Type B pancreatic cell (in vitro differentiated cells): ENCODE measurements around the gene PACSIN3. TPM values are rescaled to one million over a fixed set of nuclear protein-coding genes. Genes with fewer than 3 reads are reported as not detected.

ENCODE experiments used
- DNase-seq: peaks from one replicate; pipeline ENCODE4 v3.0.0; 2021; ENCODE audit warnings: mixed read lengths; ENCODE audit not compliant: unreplicated experiment; ENCODE audit errors: extremely low spot score
- H3K27ac Mint-ChIP-seq: 2 replicates; pipeline ENCODE4 v1.8.0; 2021; ENCODE audit warnings: mild to moderate bottlenecking, mixed read lengths
- H3K27me3 Mint-ChIP-seq: 2 replicates; pipeline ENCODE4 v1.8.0; 2021; ENCODE audit warnings: mixed read lengths
- H3K36me3 Mint-ChIP-seq: 2 replicates; pipeline ENCODE4 v1.8.0; 2021; ENCODE audit warnings: mixed read lengths
- H3K4me1 Mint-ChIP-seq: one replicate; pipeline ENCODE4 v1.8.0; 2021; ENCODE audit warnings: mixed read lengths; ENCODE audit not compliant: unreplicated experiment
- H3K4me3 Mint-ChIP-seq: 2 replicates; pipeline ENCODE4 v1.8.0; 2021; ENCODE audit warnings: mild to moderate bottlenecking, mixed read lengths
- H3K9me3 Mint-ChIP-seq: 2 replicates; pipeline ENCODE4 v1.8.0; 2021; ENCODE audit warnings: mixed read lengths
- total RNA-seq: library from RNA; stranded (reverse); gene quantifications from 2 replicates; pipeline ENCODE4 v1.2.1, GENCODE V29; 2021; ENCODE audit warnings: low replicate concordance
- TF ChIP-seq, protein P1 (sequence below): fragments of 200-600 bp; sonication (generic); conservative IDR thresholded peaks from 2 replicates; pipeline ENCODE4 v1.5.0; 2021; ENCODE audit warnings: antibody characterized with exemption, mild to moderate bottlenecking

The PACSIN3 gene
- total RNA-seq, 1 donor from 2014 or later = 52.5 TPM

DNA sequence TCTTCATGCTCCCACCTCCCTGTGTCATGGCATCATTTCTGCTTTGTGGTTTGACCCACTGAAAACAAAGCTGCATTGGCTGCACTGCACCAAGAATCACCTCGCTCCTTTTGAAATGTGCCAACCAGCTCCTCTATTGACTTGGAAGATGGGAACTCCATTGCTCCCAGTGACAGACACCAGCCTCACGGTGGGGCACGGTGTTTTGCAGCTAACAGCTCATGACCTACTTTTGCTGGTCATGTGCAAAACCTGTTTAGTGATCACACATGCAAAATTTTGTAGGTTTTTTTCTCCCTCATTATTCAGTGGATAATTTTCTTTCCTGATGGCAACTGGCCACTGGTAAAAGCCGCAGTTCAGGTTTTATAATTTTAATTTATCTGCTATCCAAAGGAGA lies 46.4 kb downstream of the PACSIN3 start:
- DNase-seq = no peak
- Mint-ChIP-seq H3K4me1 (peaks cover 19% of the 10 kb centered on the region), H3K36me3 (peaks cover 15% of the 10 kb centered on the region), H3K9me3 (no peaks in the 10 kb centered on the region), H3K4me3 (no peak overlapping the region), H3K27me3 (no peaks in the 10 kb centered on the region), H3K27ac (no peak overlapping the region)
- TF ChIP-seq, protein P1, sequence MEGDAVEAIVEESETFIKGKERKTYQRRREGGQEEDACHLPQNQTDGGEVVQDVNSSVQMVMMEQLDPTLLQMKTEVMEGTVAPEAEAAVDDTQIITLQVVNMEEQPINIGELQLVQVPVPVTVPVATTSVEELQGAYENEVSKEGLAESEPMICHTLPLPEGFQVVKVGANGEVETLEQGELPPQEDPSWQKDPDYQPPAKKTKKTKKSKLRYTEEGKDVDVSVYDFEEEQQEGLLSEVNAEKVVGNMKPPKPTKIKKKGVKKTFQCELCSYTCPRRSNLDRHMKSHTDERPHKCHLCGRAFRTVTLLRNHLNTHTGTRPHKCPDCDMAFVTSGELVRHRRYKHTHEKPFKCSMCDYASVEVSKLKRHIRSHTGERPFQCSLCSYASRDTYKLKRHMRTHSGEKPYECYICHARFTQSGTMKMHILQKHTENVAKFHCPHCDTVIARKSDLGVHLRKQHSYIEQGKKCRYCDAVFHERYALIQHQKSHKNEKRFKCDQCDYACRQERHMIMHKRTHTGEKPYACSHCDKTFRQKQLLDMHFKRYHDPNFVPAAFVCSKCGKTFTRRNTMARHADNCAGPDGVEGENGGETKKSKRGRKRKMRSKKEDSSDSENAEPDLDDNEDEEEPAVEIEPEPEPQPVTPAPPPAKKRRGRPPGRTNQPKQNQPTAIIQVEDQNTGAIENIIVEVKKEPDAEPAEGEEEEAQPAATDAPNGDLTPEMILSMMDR = no peak

DNA sequence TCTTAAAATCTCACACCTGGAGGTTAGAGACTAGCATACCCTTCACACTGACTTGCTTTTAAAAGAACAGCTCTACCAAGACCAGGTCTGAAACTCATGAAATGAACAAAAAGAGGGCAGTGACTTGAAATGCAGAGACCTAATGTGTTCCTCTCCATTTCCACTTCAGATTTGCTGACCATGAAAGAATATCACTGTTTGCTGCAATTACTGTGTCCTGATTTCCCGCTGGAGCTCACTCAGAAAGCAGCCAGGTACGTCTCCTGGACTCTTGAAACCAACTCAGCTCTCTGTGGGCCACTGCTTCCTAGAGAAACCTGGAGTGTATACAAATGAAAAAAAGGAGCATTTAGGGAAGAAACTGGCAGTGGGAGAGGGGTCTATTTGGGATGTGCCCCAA lies 48.8 kb downstream of the PACSIN3 start:
- H3K36me3 Mint-ChIP-seq = peaks cover 15% of the 10 kb centered on the region
- H3K4me1 Mint-ChIP-seq = peaks cover 4% of the 10 kb centered on the region
- H3K27ac Mint-ChIP-seq = no peak overlapping the region
- H3K9me3 Mint-ChIP-seq = no peaks in the 10 kb centered on the region
- H3K27me3 Mint-ChIP-seq = no peaks in the 10 kb centered on the region
- no peak for DNase-seq
- H3K4me3 Mint-ChIP-seq = no peak overlapping the region
- TF ChIP-seq, protein P1 = no peak

GRCh38 chr11:47136921-47137320 lies 49.3 kb downstream of the PACSIN3 start:
- no peak for DNase-seq
- no peaks in the 10 kb centered on the region for H3K27me3 Mint-ChIP-seq
- TF ChIP-seq, protein P1 = no peak
- peaks cover 4% of the 10 kb centered on the region for H3K4me1 Mint-ChIP-seq
- no peak overlapping the region for H3K27ac Mint-ChIP-seq
- H3K36me3 Mint-ChIP-seq = peaks cover 15% of the 10 kb centered on the region
- no peak overlapping the region for H3K4me3 Mint-ChIP-seq
- no peaks in the 10 kb centered on the region for H3K9me3 Mint-ChIP-seq

DNA sequence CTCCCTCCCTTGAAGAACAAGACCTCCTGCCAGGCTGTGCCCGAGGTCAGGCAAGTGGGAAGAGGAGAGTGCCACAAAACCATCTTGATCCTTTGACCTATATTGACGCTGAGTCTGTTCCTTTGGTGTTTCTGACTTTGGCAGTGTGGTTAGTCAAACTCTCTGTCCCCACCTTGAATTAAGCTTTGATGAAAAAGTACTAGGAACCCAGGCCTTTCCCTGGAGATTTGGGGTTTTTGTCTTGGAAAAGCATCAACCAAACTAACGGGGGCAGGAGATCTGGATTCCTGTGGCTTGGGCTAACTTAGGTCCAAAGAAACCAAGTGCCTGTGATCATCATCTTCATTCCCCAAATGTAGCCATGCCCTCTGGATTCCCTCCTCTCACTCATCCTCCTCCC lies 49.9 kb downstream of the PACSIN3 start:
- no peaks in the 10 kb centered on the region for H3K27me3 Mint-ChIP-seq
- H3K4me3 Mint-ChIP-seq = no peak overlapping the region
- H3K9me3 Mint-ChIP-seq = no peaks in the 10 kb centered on the region
- TF ChIP-seq, protein P1 = no peak
- DNase-seq = no peak
- H3K36me3 Mint-ChIP-seq = peaks cover 15% of the 10 kb centered on the region
- H3K4me1 Mint-ChIP-seq = peaks cover 4% of the 10 kb centered on the region
- no peak overlapping the region for H3K27ac Mint-ChIP-seq

DNA sequence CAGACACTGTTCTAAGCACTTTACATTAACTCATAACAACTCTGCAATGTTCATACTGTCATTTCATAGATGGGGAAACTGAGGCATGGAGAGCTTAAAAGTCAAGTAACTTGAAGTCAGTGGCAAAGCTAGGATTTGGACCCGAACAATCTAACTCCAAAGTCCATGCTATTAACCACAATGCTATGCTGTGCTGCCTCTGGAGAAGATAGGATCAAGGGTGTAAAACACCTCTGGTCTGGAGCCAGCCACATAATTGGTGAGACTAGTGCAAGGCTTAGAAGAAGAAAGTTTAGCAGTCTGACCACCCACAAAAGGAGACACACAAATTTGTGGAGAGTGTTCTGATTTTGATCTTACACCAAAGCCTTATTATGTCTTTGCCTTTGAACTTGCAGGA lies 53.3 kb downstream of the PACSIN3 start:
- Mint-ChIP-seq H3K36me3 (peaks cover 9% of the 10 kb centered on the region), H3K4me3 (no peak overlapping the region), H3K27me3 (no peaks in the 10 kb centered on the region), H3K9me3 (no peaks in the 10 kb centered on the region), H3K27ac (no peak overlapping the region), H3K4me1 (peaks cover 11% of the 10 kb centered on the region)
- no peak for DNase-seq
- TF ChIP-seq, protein P1 = no peak

DNA sequence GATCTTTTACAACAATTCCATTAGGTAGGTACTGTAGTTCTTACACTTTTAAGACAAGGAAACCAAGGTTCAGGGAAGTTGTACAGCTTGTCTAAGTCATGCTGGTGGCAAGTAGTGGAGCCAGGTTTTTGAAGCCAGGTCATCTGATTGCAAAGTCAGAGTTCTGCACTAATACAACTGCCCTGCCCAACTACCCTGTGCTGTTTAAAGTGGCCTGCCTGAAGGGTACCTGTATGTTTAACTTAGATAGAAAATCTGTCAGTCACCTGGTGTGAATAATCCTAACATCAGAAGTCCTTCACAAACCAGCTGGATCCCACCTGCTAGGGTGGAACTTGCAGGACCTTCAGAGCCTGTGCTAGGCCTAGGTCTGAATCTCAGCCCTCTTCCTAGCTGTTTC lies 53.7 kb downstream of the PACSIN3 start:
- Mint-ChIP-seq H3K9me3 (no peaks in the 10 kb centered on the region), H3K27me3 (no peaks in the 10 kb centered on the region), H3K4me3 (no peak overlapping the region), H3K27ac (no peak overlapping the region), H3K36me3 (peaks cover 4% of the 10 kb centered on the region), H3K4me1 (peaks cover 11% of the 10 kb centered on the region)
- TF ChIP-seq, protein P1 = no peak
- DNase-seq = no peak
